EL (cell line): ENCODE data around the gene LCN9.
"Not testable (repeated sequence)": the region's sequence is repeated elsewhere in the genome, so short reads cannot be mapped to it uniquely, and the experiment has no call there.

Experiments
- DNase-seq: peaks from one replicate; pipeline ENCODE4 v3.0.0-alpha.2; 2016

LCN9 gene

GRCh38 chr9:135662758-135663450, at the start of gene LCN9:
TSS of gene LCN9 (plus strand) at chr9:135663309. CDS start at chr9:135663322, 13 bp downstream.
- peak; percentile 37 for DNase-seq

- DNase-seq: no peak
Observed at GRCh38 chr9:135613946-135614805, 48.9 kb upstream of the LCN9 start.

GRCh38 chr9:135614821-135615665, 48.1 kb upstream of the LCN9 start:
- DNase-seq: no peak

GRCh38 chr9:135615666-135616618, 47.2 kb upstream of the LCN9 start:
- DNase-seq: no peak

GRCh38 chr9:135616619-135617537, 46.2 kb upstream of the LCN9 start:
- no peak for DNase-seq

GRCh38 chr9:135617538-135617900, 45.6 kb upstream of the LCN9 start:
- DNase-seq: no peak

GRCh38 chr9:135617991-135618411, 45.1 kb upstream of the LCN9 start:
- no peak for DNase-seq

- DNase-seq: no peak
Observed at GRCh38 chr9:135618866-135619598, 44.1 kb upstream of the LCN9 start.

GRCh38 chr9:135619599-135619886, 43.6 kb upstream of the LCN9 start:
- DNase-seq: no peak

- DNase-seq: no peak
Observed at GRCh38 chr9:135620558-135620957, 42.6 kb upstream of the LCN9 start.

GRCh38 chr9:135622415-135623020, 40.6 kb upstream of the LCN9 start:
- no peak for DNase-seq

- DNase-seq: no peak
Observed at GRCh38 chr9:135624282-135624681, 38.8 kb upstream of the LCN9 start.

- no peak for DNase-seq
Observed at GRCh38 chr9:135632841-135633240, 30.3 kb upstream of the LCN9 start.

- DNase-seq: not testable (repeated sequence)
Observed at GRCh38 chr9:135636930-135637530, 26.1 kb upstream of the LCN9 start.

- DNase-seq: no peak
Observed at GRCh38 chr9:135639196-135639595, 23.9 kb upstream of the LCN9 start, which contains the start of gene GLT6D1. TSS of gene GLT6D1 (minus strand) at chr9:135639540. CDS start at chr9:135639187, 353 bp downstream.

GRCh38 chr9:135641047-135641446, 22.1 kb upstream of the LCN9 start:
- DNase-seq: no peak

- DNase-seq: peak; percentile 41
Observed at GRCh38 chr9:135641745-135642144, 21.4 kb upstream of the LCN9 start.

GRCh38 chr9:135644631-135645218, 18.4 kb upstream of the LCN9 start:
- no peak for DNase-seq

GRCh38 chr9:135647884-135648283, 15.2 kb upstream of the LCN9 start:
- DNase-seq: no peak
